NOMO-1 treated with dmso at 0.1 percent for 144 hours (cell line): ENCODE measurements around the gene ASTN2.

Source experiments
- DNase-seq: peaks from one replicate; lab custom pipeline; 2025; ENCODE audit not compliant: unreplicated experiment; lab: John Stamatoyannopoulos, UW

ASTN2 gene

GRCh38 chr9:116688806-116689485 is 725.9 kb downstream of the ASTN2 start:
- no peak for DNase-seq

DNA sequence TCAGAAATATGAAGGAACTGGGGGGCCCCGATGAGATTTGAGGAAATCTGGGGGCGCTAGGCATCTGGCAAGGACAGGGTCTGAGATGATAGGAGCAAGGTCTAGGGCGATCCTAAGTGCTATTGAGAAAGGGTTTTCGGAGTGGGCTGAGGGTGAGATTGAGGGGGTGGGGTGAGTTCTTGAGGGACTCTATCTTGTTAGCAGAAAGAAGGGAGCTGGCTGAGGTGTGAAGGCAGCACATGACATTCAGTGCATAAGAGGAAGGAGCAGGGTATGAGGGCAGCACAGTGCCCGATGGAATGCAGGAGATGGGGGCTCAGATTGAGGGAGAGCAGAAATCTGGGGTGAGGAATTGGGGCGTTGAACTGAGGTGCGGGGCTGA is 727.1 kb downstream of the ASTN2 start:
- DNase-seq, result no peak

- peak; percentile 75 for DNase-seq
Observed at GRCh38 chr9:116687074-116687753, 727.6 kb downstream of the ASTN2 start, which contains the start of gene TRIM32. Gene TRIM32, plus strand, starts transcription at chr9:116687305. Its CDS starts 10,438 bp downstream, at chr9:116697743.

- no peak for DNase-seq
Observed at GRCh38 chr9:116686693-116687073, 728.2 kb downstream of the ASTN2 start.

GRCh38 chr9:116686135-116686534 is 728.7 kb downstream of the ASTN2 start:
- no peak for DNase-seq

GRCh38 chr9:116685166-116685565 is 729.7 kb downstream of the ASTN2 start:
- no peak for DNase-seq

DNA sequence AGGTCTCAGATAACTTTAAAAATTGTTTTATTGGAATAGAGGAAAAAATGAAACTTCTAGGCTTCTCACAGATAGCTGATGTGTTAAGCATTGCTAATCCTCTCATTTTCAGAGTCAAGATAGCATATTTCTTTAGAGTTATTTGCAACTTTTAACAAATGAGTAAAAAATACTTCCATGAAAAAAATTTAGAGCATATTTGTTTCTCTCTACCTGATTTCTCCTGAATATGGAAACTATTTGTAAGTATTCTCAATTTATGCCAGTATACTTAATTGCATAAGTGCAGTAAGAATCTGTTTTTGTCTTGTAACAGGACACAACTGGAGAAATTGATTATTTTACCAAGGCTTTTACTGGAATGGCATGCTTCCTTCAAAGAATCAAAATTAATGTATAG is 731.3 kb downstream of the ASTN2 start:
- DNase-seq, result no peak

DNA sequence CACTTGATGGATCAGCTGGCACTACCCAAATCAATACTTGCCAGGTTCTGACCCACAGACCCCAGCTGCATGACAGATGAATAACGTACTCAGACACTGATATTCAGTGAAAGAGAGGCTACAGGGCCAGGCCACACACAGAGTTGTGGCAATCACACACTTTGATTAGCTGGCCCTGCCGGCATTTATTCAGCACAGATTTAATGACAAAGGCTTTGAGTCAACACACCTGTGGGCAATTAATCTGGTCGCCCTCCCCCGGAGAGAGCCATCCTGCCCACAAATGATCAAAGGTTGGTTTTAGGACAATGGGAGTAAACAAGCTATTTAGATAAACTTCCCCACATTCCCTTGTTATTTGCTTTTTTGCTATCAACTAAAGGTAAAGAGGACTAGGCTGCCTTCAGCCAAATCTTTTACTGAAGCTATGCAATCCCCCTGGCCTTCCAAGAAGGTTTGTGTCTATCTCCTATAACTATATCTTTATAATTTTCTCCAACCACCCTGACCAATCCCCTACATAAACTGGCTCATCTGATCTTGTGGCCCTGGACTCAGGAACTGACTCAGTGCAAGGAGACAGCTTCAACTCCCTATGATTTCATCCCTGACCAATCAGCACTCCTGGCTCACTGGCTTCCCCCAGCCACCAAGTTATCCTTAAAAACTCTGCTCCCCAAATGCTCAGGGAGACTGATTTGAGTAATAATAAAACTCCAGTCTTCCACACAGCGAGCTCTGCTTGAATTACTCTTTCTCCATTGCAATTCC is 740.5 kb downstream of the ASTN2 start:
- DNase-seq, result no peak

DNA sequence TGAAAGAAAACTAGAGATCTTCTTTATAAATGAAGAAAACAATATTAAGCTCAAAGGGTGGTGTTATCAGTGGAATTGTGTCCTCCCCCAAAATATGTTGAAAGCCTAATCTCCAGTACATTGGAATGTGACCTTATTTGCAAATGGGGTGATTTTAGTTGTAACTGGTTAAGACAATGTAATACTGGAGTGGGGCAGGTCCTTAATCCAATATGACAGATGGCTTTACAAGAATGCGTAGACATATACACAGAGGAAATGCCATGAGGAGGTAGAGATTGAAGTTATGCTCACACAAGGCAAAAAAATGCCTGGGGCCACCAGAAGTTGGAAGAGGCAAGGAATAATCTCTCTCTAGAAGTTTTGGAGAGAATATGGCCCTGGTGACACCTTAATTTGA is 741.5 kb downstream of the ASTN2 start:
- DNase-seq, result no peak

DNA sequence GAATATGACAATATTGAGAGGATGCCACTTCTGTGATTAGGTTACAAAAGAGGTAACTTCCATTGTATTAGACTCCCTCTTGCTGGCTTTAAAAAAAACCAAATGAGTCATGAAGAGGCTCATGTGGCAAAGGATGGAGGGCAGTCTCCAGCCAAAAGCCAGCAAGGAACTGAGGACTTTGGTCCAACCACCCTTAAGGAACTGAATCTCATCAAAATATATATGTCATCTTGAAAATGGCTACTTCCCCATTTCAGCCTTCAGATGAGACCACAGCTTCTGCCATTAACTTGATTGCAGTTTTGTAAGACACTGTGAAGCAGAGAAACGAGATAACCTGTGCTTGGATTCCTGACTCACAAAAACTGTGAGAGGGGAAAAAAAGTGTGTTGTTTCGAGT is 743.3 kb downstream of the ASTN2 start:
- DNase-seq, result peak; percentile 48

- DNase-seq, result no peak
Observed at GRCh38 chr9:116668970-116669695, 745.7 kb downstream of the ASTN2 start.

DNA sequence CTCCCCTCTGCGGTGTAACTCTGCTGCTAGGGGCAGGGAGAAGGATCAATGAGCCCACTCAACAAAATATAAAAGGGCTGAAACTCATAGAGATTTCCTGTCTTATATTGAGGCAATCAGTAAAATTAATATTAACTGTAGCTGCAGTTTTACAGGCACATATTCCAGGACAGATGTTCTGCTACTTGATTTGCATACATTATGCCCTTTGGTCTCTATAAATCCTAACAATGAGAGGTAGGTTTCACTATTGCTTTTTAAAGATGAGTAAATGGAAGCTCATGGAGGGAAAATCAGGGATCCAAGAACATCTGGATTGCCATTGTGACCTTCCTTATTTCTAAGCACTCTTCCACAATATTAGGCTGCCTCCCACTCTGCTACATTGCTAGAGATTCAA is 751.3 kb downstream of the ASTN2 start:
- DNase-seq, result no peak

- DNase-seq, result no peak
Observed at GRCh38 chr9:116662646-116663310, 752.1 kb downstream of the ASTN2 start.

GRCh38 chr9:116661037-116661954 is 753.6 kb downstream of the ASTN2 start:
- peak; percentile 8 for DNase-seq

GRCh38 chr9:116658265-116658664 is 756.6 kb downstream of the ASTN2 start:
- DNase-seq, result no peak

GRCh38 chr9:116656977-116657376 is 757.9 kb downstream of the ASTN2 start:
- DNase-seq, result no peak

GRCh38 chr9:116656501-116656971 is 758.3 kb downstream of the ASTN2 start:
- no peak for DNase-seq

DNA sequence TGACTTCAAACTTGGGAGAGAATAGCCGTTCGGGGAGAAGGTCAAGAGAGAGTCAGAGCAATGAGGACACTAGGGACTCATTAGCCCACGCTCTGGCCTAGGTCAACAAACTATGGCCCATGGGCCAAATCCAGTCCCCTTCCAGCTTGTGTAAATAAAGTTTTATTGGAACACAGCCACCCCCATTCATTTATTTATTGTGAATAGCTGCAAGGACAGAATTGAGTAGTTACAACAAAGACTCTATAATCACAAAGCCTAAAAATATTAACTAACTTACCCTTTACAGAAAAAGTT is 760.9 kb downstream of the ASTN2 start:
- no peak for DNase-seq

DNA sequence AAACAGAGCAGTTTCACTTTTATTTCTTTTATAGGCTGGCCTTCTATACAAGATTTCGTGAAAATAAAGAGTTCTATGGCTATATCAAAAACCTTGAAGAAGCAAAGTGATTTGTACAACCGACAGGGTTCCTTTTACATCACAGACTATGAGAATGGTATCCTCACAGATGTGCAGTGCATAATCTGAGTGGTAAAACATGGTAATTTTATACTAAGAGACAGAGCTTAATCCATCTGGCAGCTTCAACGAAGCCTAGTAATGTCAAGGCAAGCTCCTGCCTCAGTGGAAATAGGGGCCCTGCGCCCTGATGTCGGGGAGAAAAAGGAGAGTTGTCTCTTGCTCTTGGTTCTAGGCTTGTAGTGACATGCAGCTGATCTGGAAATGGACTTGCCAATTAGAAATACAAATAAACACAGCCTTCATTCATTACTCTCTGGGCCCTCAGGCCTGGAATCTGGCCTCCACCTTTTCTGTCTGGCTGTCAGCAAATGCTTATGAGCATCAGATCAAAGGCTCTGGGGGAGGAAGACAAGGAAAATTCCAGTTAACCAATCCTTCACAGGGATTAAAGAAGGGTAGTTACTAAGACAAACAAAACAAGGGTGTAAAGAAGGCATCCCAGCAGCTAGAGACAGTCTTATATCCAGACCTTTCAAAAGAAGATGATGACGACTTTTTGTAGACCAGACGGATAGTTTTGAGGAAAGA is 761.4 kb downstream of the ASTN2 start:
- DNase-seq, result no peak
